ENCODE measurements around the gene RAC2. TPM values are rescaled to one million over a fixed set of nuclear protein-coding genes. Genes with fewer than 3 reads are reported as not detected.
A peak's percentile ranks its signal among the peaks of the same experiment; 100 is the strongest.

RAC2 gene
- total and polyA plus RNA-seq, 2 of the 8 experiments (the other 6 are each of a cell fraction or from before 2014, with no cell fraction given) = 2.3 to 4.3 TPM

DNA sequence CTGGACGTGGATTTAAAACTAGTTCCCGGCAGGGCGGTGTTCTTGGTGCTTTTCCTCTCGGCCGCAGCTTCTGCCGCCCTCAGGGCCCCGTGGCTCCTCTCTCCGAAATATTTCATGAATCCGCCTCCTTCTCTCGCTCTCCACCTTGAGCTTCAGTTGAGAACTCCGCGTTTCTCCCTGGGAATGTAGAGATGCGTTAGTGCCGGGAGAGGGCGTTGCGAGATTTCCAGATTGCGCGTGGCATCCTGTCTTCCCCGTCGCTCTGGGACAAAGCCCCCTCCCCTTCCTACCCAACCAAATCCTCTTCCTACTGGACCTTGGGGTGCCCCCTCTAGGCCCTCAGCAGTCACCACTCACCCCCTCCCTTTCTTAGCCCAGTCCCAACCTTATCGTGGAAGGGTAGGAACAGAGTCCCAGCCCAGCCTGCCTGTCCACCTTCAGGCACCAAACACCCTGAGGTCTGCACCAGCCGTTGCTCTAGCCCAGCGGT is 15.5 kb upstream of the RAC2 start (continued):
- TF ChIP-seq NRF1 (IDR thresholded peaks at IDR 0.05; ENCODE audit: low read depth, low read length) = no peak
- no peak for TF ChIP-seq JUN (IDR thresholded peaks at IDR 0.05; ENCODE audit: low read depth, low read length)
- TF ChIP-seq ASH2L (IDR thresholded peaks at IDR 0.05; ENCODE audit: low read length) = peak; percentile 36
- TF ChIP-seq CHD2 (IDR thresholded peaks at IDR 0.05; ENCODE audit: low read length) = peak; percentile 82
- no peak for TF ChIP-seq CHD1 (IDR thresholded peaks at IDR 0.05; ENCODE audit: low read depth, low read length)
- TF ChIP-seq KDM5A (IDR thresholded peaks at IDR 0.05; ENCODE audit: low read length) = no peak
- no peak for TF ChIP-seq TBP (IDR thresholded peaks at IDR 0.05; ENCODE audit: low read depth, low read length)
- TF ChIP-seq GTF2F1 (IDR thresholded peaks at IDR 0.05; ENCODE audit: borderline replicate concordance, low read depth, low read length) = no peak
- no peak for TF ChIP-seq CEBPB (IDR thresholded peaks at IDR 0.05; ENCODE audit: low read depth, low read length)
- no peak for TF ChIP-seq SP4 (IDR thresholded peaks at IDR 0.05; ENCODE audit: low read length)
- TF ChIP-seq PHF8 (conservative IDR thresholded peaks at IDR 0.05; ENCODE audit: low read depth, low read length) = no peak
- TF ChIP-seq, protein P1, sequence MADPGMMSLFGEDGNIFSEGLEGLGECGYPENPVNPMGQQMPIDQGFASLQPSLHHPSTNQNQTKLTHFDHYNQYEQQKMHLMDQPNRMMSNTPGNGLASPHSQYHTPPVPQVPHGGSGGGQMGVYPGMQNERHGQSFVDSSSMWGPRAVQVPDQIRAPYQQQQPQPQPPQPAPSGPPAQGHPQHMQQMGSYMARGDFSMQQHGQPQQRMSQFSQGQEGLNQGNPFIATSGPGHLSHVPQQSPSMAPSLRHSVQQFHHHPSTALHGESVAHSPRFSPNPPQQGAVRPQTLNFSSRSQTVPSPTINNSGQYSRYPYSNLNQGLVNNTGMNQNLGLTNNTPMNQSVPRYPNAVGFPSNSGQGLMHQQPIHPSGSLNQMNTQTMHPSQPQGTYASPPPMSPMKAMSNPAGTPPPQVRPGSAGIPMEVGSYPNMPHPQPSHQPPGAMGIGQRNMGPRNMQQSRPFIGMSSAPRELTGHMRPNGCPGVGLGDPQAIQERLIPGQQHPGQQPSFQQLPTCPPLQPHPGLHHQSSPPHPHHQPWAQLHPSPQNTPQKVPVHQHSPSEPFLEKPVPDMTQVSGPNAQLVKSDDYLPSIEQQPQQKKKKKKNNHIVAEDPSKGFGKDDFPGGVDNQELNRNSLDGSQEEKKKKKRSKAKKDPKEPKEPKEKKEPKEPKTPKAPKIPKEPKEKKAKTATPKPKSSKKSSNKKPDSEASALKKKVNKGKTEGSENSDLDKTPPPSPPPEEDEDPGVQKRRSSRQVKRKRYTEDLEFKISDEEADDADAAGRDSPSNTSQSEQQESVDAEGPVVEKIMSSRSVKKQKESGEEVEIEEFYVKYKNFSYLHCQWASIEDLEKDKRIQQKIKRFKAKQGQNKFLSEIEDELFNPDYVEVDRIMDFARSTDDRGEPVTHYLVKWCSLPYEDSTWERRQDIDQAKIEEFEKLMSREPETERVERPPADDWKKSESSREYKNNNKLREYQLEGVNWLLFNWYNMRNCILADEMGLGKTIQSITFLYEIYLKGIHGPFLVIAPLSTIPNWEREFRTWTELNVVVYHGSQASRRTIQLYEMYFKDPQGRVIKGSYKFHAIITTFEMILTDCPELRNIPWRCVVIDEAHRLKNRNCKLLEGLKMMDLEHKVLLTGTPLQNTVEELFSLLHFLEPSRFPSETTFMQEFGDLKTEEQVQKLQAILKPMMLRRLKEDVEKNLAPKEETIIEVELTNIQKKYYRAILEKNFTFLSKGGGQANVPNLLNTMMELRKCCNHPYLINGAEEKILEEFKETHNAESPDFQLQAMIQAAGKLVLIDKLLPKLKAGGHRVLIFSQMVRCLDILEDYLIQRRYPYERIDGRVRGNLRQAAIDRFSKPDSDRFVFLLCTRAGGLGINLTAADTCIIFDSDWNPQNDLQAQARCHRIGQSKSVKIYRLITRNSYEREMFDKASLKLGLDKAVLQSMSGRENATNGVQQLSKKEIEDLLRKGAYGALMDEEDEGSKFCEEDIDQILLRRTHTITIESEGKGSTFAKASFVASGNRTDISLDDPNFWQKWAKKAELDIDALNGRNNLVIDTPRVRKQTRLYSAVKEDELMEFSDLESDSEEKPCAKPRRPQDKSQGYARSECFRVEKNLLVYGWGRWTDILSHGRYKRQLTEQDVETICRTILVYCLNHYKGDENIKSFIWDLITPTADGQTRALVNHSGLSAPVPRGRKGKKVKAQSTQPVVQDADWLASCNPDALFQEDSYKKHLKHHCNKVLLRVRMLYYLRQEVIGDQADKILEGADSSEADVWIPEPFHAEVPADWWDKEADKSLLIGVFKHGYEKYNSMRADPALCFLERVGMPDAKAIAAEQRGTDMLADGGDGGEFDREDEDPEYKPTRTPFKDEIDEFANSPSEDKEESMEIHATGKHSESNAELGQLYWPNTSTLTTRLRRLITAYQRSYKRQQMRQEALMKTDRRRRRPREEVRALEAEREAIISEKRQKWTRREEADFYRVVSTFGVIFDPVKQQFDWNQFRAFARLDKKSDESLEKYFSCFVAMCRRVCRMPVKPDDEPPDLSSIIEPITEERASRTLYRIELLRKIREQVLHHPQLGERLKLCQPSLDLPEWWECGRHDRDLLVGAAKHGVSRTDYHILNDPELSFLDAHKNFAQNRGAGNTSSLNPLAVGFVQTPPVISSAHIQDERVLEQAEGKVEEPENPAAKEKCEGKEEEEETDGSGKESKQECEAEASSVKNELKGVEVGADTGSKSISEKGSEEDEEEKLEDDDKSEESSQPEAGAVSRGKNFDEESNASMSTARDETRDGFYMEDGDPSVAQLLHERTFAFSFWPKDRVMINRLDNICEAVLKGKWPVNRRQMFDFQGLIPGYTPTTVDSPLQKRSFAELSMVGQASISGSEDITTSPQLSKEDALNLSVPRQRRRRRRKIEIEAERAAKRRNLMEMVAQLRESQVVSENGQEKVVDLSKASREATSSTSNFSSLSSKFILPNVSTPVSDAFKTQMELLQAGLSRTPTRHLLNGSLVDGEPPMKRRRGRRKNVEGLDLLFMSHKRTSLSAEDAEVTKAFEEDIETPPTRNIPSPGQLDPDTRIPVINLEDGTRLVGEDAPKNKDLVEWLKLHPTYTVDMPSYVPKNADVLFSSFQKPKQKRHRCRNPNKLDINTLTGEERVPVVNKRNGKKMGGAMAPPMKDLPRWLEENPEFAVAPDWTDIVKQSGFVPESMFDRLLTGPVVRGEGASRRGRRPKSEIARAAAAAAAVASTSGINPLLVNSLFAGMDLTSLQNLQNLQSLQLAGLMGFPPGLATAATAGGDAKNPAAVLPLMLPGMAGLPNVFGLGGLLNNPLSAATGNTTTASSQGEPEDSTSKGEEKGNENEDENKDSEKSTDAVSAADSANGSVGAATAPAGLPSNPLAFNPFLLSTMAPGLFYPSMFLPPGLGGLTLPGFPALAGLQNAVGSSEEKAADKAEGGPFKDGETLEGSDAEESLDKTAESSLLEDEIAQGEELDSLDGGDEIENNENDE (IDR thresholded peaks at IDR 0.05; ENCODE audit: insufficient replicate concordance, low read length) = no peak
- no peak for TF ChIP-seq TAF1 (IDR thresholded peaks at IDR 0.05; ENCODE audit: low read depth, low read length)
